ENCODE data around the gene HIVEP3. TPM values are rescaled to one million over a fixed set of nuclear protein-coding genes. Genes with fewer than 3 reads are reported as not detected.

Gene HIVEP3
- polyA plus RNA-seq, 1 of the 3 experiments (the other 2 are of a cell fraction), result 6.4 TPM

GRCh38 chr1:41712695-41713094 is 206.0 kb downstream of the HIVEP3 start:
- Histone ChIP-seq H3K9me2 (no peaks in the 10 kb centered on the region), H3F3A (replicated peaks; ENCODE audit: insufficient read depth) (no peaks in the 10 kb centered on the region), H3K4me1 (ENCODE audit: control insufficient read depth in 1 of 2, insufficient read depth in 2 of 2, low read depth in 1 of 2, low read length in 1 of 2) (peaks cover 24 to 70% of the 10 kb centered on the region in 2 experiments), H3K4me3 (ENCODE audit: low read depth in 2 of 2, low read length in 1 of 2) (no peak overlapping the region), H3K79me2 (ENCODE audit: insufficient read depth) (no peaks in the 10 kb centered on the region), H3K27ac (ENCODE audit: low read depth in 2 of 2, low read length in 1 of 2) (peak overlapping the region; percentile 82 to 96; a peak in 3 of 4 replicates), H3K9me3 (no peaks in the 10 kb centered on the region), H4K20me1 (ENCODE audit: insufficient read depth) (no peaks in the 10 kb centered on the region), H3K36me3 (replicated peaks in 1 of 2; ENCODE audit: control insufficient read depth in 1 of 2, insufficient read depth in 2 of 2, low read length in 1 of 2) (no peaks in the 10 kb centered on the region), H3K4me2 (peak overlapping the region; percentile 67), H2AFZ (ENCODE audit: low read depth) (no peak overlapping the region; the same call in 1 of the 2 replicates), H3K27me3 (ENCODE audit: insufficient read depth) (no peaks in the 10 kb centered on the region), H3K9ac (no peak overlapping the region)
- CTCF ChIA-PET, result interaction anchor here (1.0 to 1.8 kb wide), 3 partner anchors 14 to 101 kb away, joined by 3 to 5 read pairs (median 4); no protein-coding TSS in a partner anchor
- WGBS (ENCODE audit: low lambda C conversion rate), result 46% methylated on average over 5 of the region's 5 CpGs
- POLR2A ChIA-PET, result interaction anchor here (2.6 kb wide), 1 partner anchor 16 kb away, joined by 10 read pairs; no protein-coding TSS in a partner anchor
- peak; percentile 47 for DNase-seq
- TF ChIP-seq MEF2A (IDR thresholded peaks at IDR 0.05; ENCODE audit: borderline replicate concordance, low read depth), result no peak
- TF ChIP-seq RAD21 (IDR thresholded peaks at IDR 0.05; ENCODE audit: low read length), result no peak
- TF ChIP-seq MXI1 (IDR thresholded peaks at IDR 0.05; ENCODE audit: low read depth, low read length), result peak; percentile 57; the same call in 1 of the 2 replicates
- TF ChIP-seq, protein P1, sequence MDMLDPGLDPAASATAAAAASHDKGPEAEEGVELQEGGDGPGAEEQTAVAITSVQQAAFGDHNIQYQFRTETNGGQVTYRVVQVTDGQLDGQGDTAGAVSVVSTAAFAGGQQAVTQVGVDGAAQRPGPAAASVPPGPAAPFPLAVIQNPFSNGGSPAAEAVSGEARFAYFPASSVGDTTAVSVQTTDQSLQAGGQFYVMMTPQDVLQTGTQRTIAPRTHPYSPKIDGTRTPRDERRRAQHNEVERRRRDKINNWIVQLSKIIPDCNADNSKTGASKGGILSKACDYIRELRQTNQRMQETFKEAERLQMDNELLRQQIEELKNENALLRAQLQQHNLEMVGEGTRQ (IDR thresholded peaks at IDR 0.05; ENCODE audit: borderline replicate concordance, low read depth, low read length), result no peak
- TF ChIP-seq NRF1 (IDR thresholded peaks at IDR 0.05; ENCODE audit: low read depth, low read length), result no peak

DNA sequence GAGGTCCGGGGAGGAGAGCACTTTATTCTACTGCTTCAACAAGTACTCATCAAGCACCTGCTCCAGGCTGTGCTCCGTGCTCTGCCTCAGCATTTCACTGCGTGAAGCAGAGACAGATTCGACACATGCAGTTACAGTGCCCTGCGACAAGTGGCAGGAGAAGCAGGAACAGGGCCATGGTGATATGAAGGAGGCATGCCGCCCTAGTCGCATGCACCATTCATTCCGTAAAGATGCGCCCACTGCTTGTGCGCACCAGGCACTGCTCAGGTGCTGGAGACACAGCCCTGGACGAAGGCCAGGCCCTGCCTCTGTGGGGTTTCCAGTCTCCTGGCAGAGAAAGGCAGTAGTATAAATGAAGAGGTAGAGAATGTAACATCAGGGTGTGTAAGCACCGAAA is 206.6 kb downstream of the HIVEP3 start:
- ChIA-PET CTCF (no interaction called here), POLR2A (no interaction called here)
- no peaks in the 10 kb centered on the region for H3K9me3 ChIP-seq
- TF ChIP-seq TAF1 (IDR thresholded peaks at IDR 0.05; ENCODE audit: borderline replicate concordance, low read depth, low read length), result no peak
- no peak for TF ChIP-seq RFX5 (IDR thresholded peaks at IDR 0.05; ENCODE audit: low read length)
- no peak for TF ChIP-seq ZBTB33 (IDR thresholded peaks at IDR 0.05; ENCODE audit: borderline replicate concordance, low read depth)
- TF ChIP-seq JUND (IDR thresholded peaks at IDR 0.05), result no peak
- no peak for TF ChIP-seq GATA2 (CRISPR knock-in tag; IDR thresholded peaks at IDR 0.05)
- TF ChIP-seq GABPA (IDR thresholded peaks at IDR 0.05; ENCODE audit: low read depth), result no peak
- H3K4me1 ChIP-seq (ENCODE audit: control insufficient read depth in 1 of 2, insufficient read depth in 2 of 2, low read depth in 1 of 2, low read length in 1 of 2), result peaks cover 24 to 66% of the 10 kb centered on the region in 2 experiments
- WGBS (ENCODE audit: low lambda C conversion rate), result 96% methylated on average over 12 of the region's 12 CpGs
- H2AFZ ChIP-seq (ENCODE audit: low read depth), result no peak overlapping the region
- H4K20me1 ChIP-seq (ENCODE audit: insufficient read depth), result no peaks in the 10 kb centered on the region
- H3K79me2 ChIP-seq (ENCODE audit: insufficient read depth), result no peaks in the 10 kb centered on the region
- H3K36me3 ChIP-seq (replicated peaks in 1 of 2; ENCODE audit: control insufficient read depth in 1 of 2, insufficient read depth in 2 of 2, low read length in 1 of 2), result no peaks in the 10 kb centered on the region
- DNase-seq, result no peak
- no peak overlapping the region for H3K9ac ChIP-seq
- no peaks in the 10 kb centered on the region for H3K9me2 ChIP-seq
- H3K4me2 ChIP-seq, result no peak overlapping the region
- no peaks in the 10 kb centered on the region for H3F3A ChIP-seq (replicated peaks; ENCODE audit: insufficient read depth)
- peak overlapping the region in 1 of 2 experiments; percentile 96; a peak in 2 of 4 replicates for H3K27ac ChIP-seq (ENCODE audit: low read depth in 2 of 2, low read length in 1 of 2)
- no peaks in the 10 kb centered on the region for H3K27me3 ChIP-seq (ENCODE audit: insufficient read depth)
- H3K4me3 ChIP-seq (ENCODE audit: low read depth in 2 of 2, low read length in 1 of 2), result no peak overlapping the region
